Hepatocyte (in vitro differentiated cells): ENCODE measurements around the gene CSRP1.

Source experiments
- EZH2phosphoT487 ChIP-seq: fragments of 200-600 bp; sonication (generic); IDR thresholded peaks from one replicate; pipeline ENCODE4 v1.6.1; 2018; ENCODE audit warnings: antibody characterized with exemption, mild to moderate bottlenecking, low read depth, moderate library complexity; ENCODE audit not compliant: unreplicated experiment, severe bottlenecking
- TF ChIP-seq, protein P1 (sequence below): fragments of 200-600 bp; sonication (generic); IDR thresholded peaks from 2 replicates; pipeline ENCODE4 v1.5.1; 2016; ENCODE audit warnings: antibody characterized with exemption, mild to moderate bottlenecking; ENCODE audit not compliant: poor library complexity

DNA sequence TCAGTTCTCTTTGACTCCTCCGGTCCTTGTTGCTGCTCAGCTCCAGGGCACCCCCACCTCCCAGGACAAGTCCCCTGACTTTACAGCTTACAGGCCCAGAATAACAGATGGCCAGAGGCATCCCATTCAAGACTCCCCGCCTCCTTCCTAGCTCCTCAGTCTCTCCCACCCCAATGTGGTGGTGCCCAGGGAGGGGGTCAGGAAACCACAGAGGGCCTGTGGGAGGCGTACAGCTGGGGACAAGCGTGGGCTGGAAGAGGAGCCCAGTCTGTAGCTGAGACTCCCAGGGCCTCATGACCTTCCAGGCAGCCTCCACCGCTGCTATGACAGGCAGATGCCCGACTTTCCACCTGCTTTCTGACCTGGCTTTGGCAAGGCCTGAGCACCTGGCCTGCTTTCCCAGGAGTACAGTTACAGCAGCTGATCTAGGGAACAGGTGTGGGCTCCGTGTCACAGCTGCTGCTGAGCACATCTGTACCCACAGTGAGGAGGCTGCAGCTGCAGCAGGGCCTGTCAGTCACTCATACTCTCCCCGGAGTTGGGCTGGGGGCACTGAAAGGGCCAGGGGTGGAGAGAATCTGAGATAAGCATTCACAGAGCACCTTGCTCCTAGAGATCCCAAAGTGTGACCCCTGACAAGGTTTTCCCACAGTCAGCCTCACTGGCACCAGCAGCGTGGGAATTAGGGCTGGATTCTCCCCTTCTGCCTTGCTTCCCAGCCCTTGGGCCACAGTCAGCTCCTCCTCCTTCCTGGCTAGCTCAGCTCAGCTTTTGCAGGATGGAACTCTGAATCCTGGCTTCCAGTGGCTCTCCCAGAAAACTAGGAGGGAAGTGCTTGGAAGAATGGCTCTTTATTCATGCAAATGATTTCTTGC, 24.9 kb upstream of the CSRP1 start:
- no peak for TF ChIP-seq EZH2phosphoT487
- TF ChIP-seq, protein P1, sequence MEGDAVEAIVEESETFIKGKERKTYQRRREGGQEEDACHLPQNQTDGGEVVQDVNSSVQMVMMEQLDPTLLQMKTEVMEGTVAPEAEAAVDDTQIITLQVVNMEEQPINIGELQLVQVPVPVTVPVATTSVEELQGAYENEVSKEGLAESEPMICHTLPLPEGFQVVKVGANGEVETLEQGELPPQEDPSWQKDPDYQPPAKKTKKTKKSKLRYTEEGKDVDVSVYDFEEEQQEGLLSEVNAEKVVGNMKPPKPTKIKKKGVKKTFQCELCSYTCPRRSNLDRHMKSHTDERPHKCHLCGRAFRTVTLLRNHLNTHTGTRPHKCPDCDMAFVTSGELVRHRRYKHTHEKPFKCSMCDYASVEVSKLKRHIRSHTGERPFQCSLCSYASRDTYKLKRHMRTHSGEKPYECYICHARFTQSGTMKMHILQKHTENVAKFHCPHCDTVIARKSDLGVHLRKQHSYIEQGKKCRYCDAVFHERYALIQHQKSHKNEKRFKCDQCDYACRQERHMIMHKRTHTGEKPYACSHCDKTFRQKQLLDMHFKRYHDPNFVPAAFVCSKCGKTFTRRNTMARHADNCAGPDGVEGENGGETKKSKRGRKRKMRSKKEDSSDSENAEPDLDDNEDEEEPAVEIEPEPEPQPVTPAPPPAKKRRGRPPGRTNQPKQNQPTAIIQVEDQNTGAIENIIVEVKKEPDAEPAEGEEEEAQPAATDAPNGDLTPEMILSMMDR: no peak
